HG03378 (cell line): ENCODE measurements around the gene ADGRG4.

Experiments used
- ATAC-seq: cut with Tn5 transposase; IDR thresholded peaks from one replicate; pipeline ENCODE4 v1.9.1; 2021; ENCODE audit warnings: mild to moderate bottlenecking, moderate library complexity; ENCODE audit not compliant: unreplicated experiment

ADGRG4 gene

GRCh38 chrX:136453771-136454170 lies 153.0 kb downstream of the ADGRG4 start:
- ATAC-seq: no peak

GRCh38 chrX:136456133-136456532 lies 155.4 kb downstream of the ADGRG4 start:
- no peak for ATAC-seq

GRCh38 chrX:136457303-136457917 lies 156.6 kb downstream of the ADGRG4 start:
- no peak for ATAC-seq

GRCh38 chrX:136464589-136464988 lies 163.8 kb downstream of the ADGRG4 start:
- ATAC-seq: no peak
